IPS-20b (cell line): ENCODE measurements around the gene SAMD13.

ENCODE experiments used
- H3K27ac ChIP-seq: one replicate; pipeline ENCODE4 v1.5.1; 2013; ENCODE audit warnings: low read length
- H3K27me3 ChIP-seq: 2 replicates; pipeline ENCODE4 v1.6.1; 2013; ENCODE audit warnings: mild to moderate bottlenecking, low read length, inconsistent platforms; ENCODE audit not compliant: insufficient read depth
- H3K36me3 ChIP-seq: 2 replicates; pipeline ENCODE4 v1.6.1; 2013; ENCODE audit warnings: low read depth, mild to moderate bottlenecking, inconsistent platforms, low read length, moderate library complexity; ENCODE audit not compliant: insufficient read depth
- H3K4me1 ChIP-seq: 2 replicates; pipeline ENCODE4 v1.6.1; 2013; ENCODE audit warnings: mild to moderate bottlenecking, control low read depth, inconsistent platforms, low read length, moderate library complexity; ENCODE audit not compliant: insufficient read depth
- H3K4me3 ChIP-seq: 2 replicates; pipeline ENCODE4 v1.5.1; 2013; ENCODE audit warnings: mild to moderate bottlenecking, low read length, inconsistent platforms
- H3K9ac ChIP-seq: 2 replicates; pipeline ENCODE4 v1.6.1; 2013; ENCODE audit warnings: low read depth, mild to moderate bottlenecking, inconsistent platforms, low read length, moderate library complexity
- H3K9me3 ChIP-seq: 2 replicates; pipeline ENCODE4 v1.6.1; 2013; ENCODE audit warnings: mild to moderate bottlenecking, low read depth, low read length, inconsistent platforms; ENCODE audit not compliant: insufficient read depth

SAMD13 gene, protein sequence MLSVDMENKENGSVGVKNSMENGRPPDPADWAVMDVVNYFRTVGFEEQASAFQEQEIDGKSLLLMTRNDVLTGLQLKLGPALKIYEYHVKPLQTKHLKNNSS

GRCh38 chr1:84301004-84301784 is at the start of gene SAMD13:
TSS of gene SAMD13 (plus strand) at chr1:84301708. CDS start at chr1:84303235, 1,527 bp downstream.
- Histone ChIP-seq H3K9me3 (no peaks in the 10 kb centered on the region), H3K4me1 (peaks cover 39% of the 10 kb centered on the region; the same call in 1 of the 2 replicates), H3K27me3 (no peaks in the 10 kb centered on the region), H3K27ac (no peak within 1 kb of the TSS), H3K9ac (peak within 1 kb of the TSS; percentile 24), H3K4me3 (peak within 1 kb of the TSS; percentile 55), H3K36me3 (no peaks in the 10 kb centered on the region)

GRCh38 chr1:84253036-84253435 is 48.5 kb upstream of the SAMD13 start:
- Histone ChIP-seq H3K27me3 (no peaks in the 10 kb centered on the region), H3K27ac (no peak overlapping the region), H3K9ac (no peak overlapping the region), H3K9me3 (no peaks in the 10 kb centered on the region; the same call in 1 of the 2 replicates), H3K4me3 (no peak overlapping the region), H3K4me1 (peaks cover 13% of the 10 kb centered on the region; the same call in 1 of the 2 replicates), H3K36me3 (no peaks in the 10 kb centered on the region)

DNA sequence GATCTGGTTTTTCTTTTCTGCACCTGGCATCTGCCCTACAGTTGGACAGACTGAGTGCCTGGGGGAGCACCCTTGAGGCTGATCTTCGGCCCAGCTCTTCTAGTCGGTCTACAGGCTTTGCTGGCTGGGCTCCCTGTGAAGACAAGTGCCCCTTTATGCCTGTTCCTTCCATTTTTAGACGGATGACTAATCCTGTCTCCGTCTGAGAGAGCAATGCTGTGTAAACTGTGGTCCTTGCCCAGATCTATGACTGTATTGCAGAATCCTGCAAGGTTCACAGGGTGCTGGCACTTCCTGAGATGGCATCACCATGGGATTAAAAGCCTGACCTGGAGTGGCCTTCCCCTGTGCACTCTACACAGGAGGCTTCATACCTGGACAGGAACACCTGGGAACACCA is 47.6 kb upstream of the SAMD13 start:
- Histone ChIP-seq H3K27ac (no peak overlapping the region), H3K27me3 (no peaks in the 10 kb centered on the region), H3K36me3 (no peaks in the 10 kb centered on the region), H3K9ac (no peak overlapping the region), H3K4me3 (no peak overlapping the region), H3K4me1 (peaks cover 13% of the 10 kb centered on the region; the same call in 1 of the 2 replicates), H3K9me3 (no peaks in the 10 kb centered on the region; the same call in 1 of the 2 replicates)

- Histone ChIP-seq H3K27ac (no peak overlapping the region), H3K4me1 (peaks cover 13% of the 10 kb centered on the region; the same call in 1 of the 2 replicates), H3K9ac (no peak overlapping the region), H3K27me3 (no peaks in the 10 kb centered on the region), H3K4me3 (no peak overlapping the region), H3K9me3 (no peaks in the 10 kb centered on the region; the same call in 1 of the 2 replicates), H3K36me3 (no peaks in the 10 kb centered on the region)
These were observed 46.7 kb upstream of the SAMD13 start for GRCh38 chr1:84254703-84255238.

DNA sequence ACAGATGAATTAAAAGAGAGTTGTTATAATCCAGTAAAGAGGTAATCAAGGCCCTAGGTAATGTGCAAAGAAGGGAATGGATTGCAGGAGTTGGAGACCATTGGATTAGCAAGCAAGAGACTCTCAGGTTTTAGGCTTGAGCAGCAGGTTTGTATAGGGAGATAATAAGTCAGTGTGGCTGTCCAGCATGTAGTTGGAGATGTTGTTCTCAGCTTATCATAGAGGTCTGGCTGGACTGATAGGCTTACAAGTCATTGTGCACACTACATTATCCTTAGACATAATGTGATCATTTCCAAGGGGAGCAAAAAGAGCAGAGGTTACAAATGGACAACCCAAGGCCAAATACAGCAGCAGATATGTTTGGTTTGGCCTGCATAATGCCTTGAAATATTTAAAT is 45.9 kb upstream of the SAMD13 start:
- Histone ChIP-seq H3K27ac (no peak overlapping the region), H3K36me3 (no peaks in the 10 kb centered on the region), H3K4me3 (no peak overlapping the region), H3K27me3 (no peaks in the 10 kb centered on the region), H3K9ac (no peak overlapping the region), H3K4me1 (peaks cover 13% of the 10 kb centered on the region; the same call in 1 of the 2 replicates), H3K9me3 (no peaks in the 10 kb centered on the region; the same call in 1 of the 2 replicates)

DNA sequence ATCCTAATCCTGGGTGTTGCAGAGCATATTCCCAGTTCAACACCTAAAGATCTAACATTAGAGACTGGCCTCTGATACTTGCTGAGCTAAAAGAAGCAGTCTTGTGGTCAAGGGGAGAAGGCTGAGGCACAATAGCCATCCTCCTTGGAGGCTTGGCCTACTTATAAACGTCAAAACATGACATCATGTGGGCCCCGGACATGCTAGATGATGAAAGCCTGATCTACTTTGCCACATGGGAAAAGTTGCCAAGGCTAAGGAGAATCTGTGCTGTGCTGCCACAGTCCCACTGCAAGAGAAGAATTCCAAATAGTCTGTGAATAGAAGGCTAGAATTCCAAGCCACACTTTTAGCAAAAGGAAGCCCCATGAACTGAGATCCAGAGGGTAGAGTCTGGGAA is 43.9 kb upstream of the SAMD13 start:
- no peaks in the 10 kb centered on the region for H3K36me3 ChIP-seq
- H3K4me3 ChIP-seq, result no peak overlapping the region
- no peak overlapping the region for H3K9ac ChIP-seq
- no peaks in the 10 kb centered on the region for H3K9me3 ChIP-seq
- H3K4me1 ChIP-seq, result peaks cover 13% of the 10 kb centered on the region; the same call in 1 of the 2 replicates
- no peak overlapping the region for H3K27ac ChIP-seq
- no peaks in the 10 kb centered on the region for H3K27me3 ChIP-seq

DNA sequence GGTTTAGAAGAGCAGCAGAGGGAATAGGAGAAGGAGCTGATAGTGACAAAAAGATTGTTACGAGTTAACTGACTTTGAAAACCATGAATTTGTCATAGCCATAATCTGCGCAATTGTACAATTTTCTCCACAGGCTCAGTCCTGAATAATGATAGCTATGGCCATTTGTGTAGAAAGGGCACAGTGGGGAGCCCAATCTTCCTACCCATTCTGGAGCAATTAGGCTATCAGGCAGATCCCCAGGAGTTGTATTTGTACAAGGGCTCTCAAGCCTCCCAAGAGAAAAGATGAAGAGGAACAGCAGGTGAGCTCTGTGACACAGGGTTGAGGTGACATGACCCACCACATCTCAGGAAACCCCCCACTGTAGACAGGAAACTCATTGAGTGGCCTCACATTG is 42.1 kb upstream of the SAMD13 start:
- Histone ChIP-seq H3K36me3 (no peaks in the 10 kb centered on the region), H3K9ac (no peak overlapping the region), H3K4me3 (no peak overlapping the region), H3K9me3 (no peaks in the 10 kb centered on the region), H3K27ac (no peak overlapping the region), H3K27me3 (no peaks in the 10 kb centered on the region), H3K4me1 (peaks cover 7% of the 10 kb centered on the region; the same call in 1 of the 2 replicates)

- no peak overlapping the region for H3K27ac ChIP-seq
- no peak overlapping the region for H3K4me3 ChIP-seq
- no peak overlapping the region for H3K9ac ChIP-seq
These were observed 41.5 kb upstream of the SAMD13 start for GRCh38 chr1:84259989-84260388.

GRCh38 chr1:84260852-84261518 is 40.5 kb upstream of the SAMD13 start:
- no peak overlapping the region for H3K4me3 ChIP-seq
- H3K9ac ChIP-seq, result no peak overlapping the region
- no peak overlapping the region for H3K27ac ChIP-seq
- H3K9me3 ChIP-seq, result no peaks in the 10 kb centered on the region
- no peaks in the 10 kb centered on the region for H3K4me1 ChIP-seq
- no peaks in the 10 kb centered on the region for H3K36me3 ChIP-seq
- no peaks in the 10 kb centered on the region for H3K27me3 ChIP-seq

More at GRCh38 chr1:84259989-84260388, 41.5 kb upstream of the SAMD13 start:
- Histone ChIP-seq H3K36me3 (no peaks in the 10 kb centered on the region), H3K4me1 (peaks cover 3% of the 10 kb centered on the region; the same call in 1 of the 2 replicates), H3K27me3 (no peaks in the 10 kb centered on the region), H3K9me3 (no peaks in the 10 kb centered on the region)

DNA sequence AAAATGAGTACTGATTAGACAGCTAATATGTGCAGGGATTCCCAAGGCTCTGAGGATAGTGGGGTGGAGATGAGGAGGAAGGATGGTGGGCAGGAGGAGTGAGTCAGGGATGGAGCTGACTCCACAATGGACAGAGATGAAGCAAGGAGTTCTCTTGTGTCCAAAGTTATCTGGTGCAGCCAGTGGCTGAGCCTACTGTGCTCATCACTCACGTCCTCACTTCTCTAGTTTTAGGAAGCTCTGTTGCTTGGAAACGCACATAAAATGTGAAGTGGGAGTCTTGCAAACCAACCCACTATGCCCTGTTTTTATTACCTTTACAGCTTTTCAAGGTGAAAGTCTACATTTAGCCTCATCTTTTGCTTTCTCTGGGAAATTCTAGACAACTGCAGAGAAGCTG is 36.5 kb upstream of the SAMD13 start:
- no peaks in the 10 kb centered on the region for H3K9me3 ChIP-seq
- no peaks in the 10 kb centered on the region for H3K4me1 ChIP-seq
- no peaks in the 10 kb centered on the region for H3K27me3 ChIP-seq
- H3K27ac ChIP-seq, result no peak overlapping the region
- H3K4me3 ChIP-seq, result no peak overlapping the region
- H3K9ac ChIP-seq, result no peak overlapping the region
- H3K36me3 ChIP-seq, result no peaks in the 10 kb centered on the region

DNA sequence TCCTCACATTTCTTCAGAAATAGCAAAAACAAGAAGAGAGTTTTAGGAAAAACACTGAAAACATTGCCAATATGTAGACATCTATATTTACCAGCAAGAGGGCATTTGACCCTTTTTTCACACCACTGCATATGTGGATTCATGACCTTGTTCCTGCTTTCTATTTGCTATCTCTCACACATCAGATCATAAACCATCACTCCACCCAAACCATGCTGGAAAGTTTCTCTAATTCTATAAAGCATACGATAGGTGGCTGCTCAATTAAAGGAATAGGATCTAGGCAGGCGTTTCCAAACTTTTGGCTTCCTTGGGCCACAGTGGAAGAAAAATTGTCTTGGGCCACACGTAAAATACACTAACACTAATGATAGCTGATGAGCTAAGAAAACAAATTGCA is 35.6 kb upstream of the SAMD13 start:
- H3K27ac ChIP-seq, result no peak overlapping the region
- H3K27me3 ChIP-seq, result no peaks in the 10 kb centered on the region
- no peak overlapping the region for H3K9ac ChIP-seq
- H3K4me1 ChIP-seq, result no peaks in the 10 kb centered on the region
- no peaks in the 10 kb centered on the region for H3K36me3 ChIP-seq
- no peaks in the 10 kb centered on the region for H3K9me3 ChIP-seq
- no peak overlapping the region for H3K4me3 ChIP-seq
